ENCODE measurements around the gene UMPS. TPM values are rescaled to one million over a fixed set of nuclear protein-coding genes. Genes with fewer than 3 reads are reported as not detected.

The UMPS gene
- 10 to 100 TPM; 11.6 to 33.5 (median 29.2) TPM for total RNA-seq

DNA sequence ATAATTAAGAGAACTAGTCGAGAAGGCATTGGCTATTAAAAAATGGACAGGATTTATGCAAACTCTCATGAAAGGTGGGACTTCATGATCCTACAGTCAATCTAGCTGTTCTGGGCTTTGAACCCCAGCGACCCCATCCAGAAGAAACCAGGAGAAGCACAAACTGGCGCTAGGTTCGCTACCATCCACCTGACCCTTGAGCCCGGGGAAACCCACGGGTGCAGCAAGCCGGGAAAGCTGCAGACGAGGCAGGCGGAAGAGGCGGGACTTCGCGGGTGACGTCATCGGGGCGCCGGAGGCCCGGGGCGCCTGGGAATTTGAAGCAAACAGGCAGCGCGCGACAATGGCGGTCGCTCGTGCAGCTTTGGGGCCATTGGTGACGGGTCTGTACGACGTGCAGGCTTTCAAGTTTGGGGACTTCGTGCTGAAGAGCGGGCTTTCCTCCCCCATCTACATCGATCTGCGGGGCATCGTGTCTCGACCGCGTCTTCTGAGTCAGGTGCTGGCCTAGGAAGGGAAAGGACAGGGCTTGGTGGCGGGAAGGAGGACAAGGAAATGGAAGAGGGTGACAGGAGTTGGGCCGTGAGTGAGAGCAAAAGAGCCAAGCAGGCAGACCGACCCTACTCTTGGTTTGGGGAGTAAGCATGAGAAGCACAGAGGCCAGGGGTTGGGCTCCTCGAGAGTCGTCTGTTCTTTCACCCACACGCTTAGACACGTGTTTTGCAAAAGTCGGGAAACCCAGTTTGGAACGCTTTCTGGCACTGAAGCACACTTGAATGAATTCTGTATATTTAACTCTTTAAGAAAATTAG lies at the start of gene UMPS:
Gene UMPS, plus strand, starts transcription at position 324 of the 812 bp plus-strand sequence. Its CDS starts 20 bp downstream, at position 344.
- Histone ChIP-seq H3K27ac (peak within 1 kb of the TSS; percentile 82 to 85 (median 83)), H3K4me3 (peak within 1 kb of the TSS; percentile 65 to 83 (median 76)), H3K27me3 (peaks cover 0 to 38% (median 0%) of the 10 kb centered on the region in 4 donors), H3K4me1 (peaks cover 10 to 37% (median 20%) of the 10 kb centered on the region in 3 donors), H3K9me3 (no peaks in the 10 kb centered on the region), H3K36me3 (peaks cover 0 to 8% (median 0%) of the 10 kb centered on the region in 3 donors)
- DNase-seq, result peak; percentile 19
- WGBS, 2 donors, result 1 to 2% methylated on average over 24 to 43 of the region's 44 CpGs
- TF ChIP-seq, protein P1, sequence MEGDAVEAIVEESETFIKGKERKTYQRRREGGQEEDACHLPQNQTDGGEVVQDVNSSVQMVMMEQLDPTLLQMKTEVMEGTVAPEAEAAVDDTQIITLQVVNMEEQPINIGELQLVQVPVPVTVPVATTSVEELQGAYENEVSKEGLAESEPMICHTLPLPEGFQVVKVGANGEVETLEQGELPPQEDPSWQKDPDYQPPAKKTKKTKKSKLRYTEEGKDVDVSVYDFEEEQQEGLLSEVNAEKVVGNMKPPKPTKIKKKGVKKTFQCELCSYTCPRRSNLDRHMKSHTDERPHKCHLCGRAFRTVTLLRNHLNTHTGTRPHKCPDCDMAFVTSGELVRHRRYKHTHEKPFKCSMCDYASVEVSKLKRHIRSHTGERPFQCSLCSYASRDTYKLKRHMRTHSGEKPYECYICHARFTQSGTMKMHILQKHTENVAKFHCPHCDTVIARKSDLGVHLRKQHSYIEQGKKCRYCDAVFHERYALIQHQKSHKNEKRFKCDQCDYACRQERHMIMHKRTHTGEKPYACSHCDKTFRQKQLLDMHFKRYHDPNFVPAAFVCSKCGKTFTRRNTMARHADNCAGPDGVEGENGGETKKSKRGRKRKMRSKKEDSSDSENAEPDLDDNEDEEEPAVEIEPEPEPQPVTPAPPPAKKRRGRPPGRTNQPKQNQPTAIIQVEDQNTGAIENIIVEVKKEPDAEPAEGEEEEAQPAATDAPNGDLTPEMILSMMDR (IDR thresholded peaks at IDR 0.05), result peak in 1 of 6 experiments; percentile 21
- peak in 3 of 4 donors; percentile 42 to 71 (median 46) for TF ChIP-seq POLR2A (IDR thresholded peaks at IDR 0.05)
- intact Hi-C loops (cut with DNase I), result no loop called here

DNA sequence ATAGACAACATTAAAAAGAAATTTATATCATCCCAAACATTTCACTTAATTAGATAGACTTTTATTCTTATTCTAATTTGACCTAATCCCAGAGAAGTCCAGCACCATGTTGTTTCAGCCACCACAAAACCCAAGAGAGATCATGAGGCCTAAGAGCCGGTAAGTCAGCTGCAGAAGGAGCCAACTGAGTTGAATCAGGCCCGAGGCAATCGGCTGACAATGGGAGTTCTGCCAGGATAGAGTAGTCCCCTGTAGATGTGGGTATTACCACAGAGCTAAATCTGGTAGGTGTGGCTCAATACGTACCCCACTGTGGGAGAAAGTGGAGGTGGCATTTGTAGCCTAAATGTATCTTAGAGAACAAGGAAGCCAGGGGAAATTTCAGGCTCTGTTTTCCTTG lies 49.7 kb upstream of the UMPS start:
- intact Hi-C loops (cut with DNase I), result no loop called here
- no peak overlapping the region for H3K27ac ChIP-seq
- H3K9me3 ChIP-seq, result no peaks in the 10 kb centered on the region
- no peak for TF ChIP-seq POLR2A (IDR thresholded peaks at IDR 0.05)
- TF ChIP-seq, protein P1 (IDR thresholded peaks at IDR 0.05), result no peak
- H3K36me3 ChIP-seq, result peaks cover 0 to 41% (median 0%) of the 10 kb centered on the region in 3 donors
- peaks cover 7 to 12% (median 7%) of the 10 kb centered on the region in 3 donors for H3K4me1 ChIP-seq
- H3K27me3 ChIP-seq, result no peaks in the 10 kb centered on the region
- H3K4me3 ChIP-seq, result no peak overlapping the region
- WGBS, 2 donors, result 59 to 80% methylated on average over 1 to 4 of the region's 4 CpGs
- DNase-seq, result no peak

DNA sequence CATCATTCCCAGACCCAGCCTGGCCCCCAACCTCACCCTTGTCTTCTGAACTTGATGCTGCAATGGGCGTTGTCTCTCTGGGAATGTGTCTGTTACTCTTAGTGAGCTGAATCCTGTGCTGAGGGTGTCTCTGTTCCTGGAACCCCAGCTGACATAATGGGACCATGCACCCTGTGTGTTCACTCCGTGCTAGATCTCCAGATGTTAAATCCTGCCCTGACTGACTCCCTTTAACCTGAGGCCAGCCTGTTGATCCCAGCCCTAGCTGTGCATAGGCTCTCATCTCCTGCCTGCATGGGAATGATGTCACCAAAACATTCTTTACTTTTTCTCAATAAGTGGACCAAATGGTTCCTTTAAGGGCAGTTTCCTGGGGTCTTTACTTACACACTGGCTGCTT lies 48.0 kb upstream of the UMPS start:
- Histone ChIP-seq H3K9me3 (no peaks in the 10 kb centered on the region), H3K27me3 (no peaks in the 10 kb centered on the region), H3K4me3 (no peak overlapping the region), H3K27ac (no peak overlapping the region), H3K36me3 (peaks cover 0 to 23% (median 0%) of the 10 kb centered on the region in 3 donors), H3K4me1 (peaks cover 7 to 21% (median 7%) of the 10 kb centered on the region in 3 donors)
- DNase-seq, result no peak
- 73 to 87% methylated on average over 2 of the region's 2 CpGs for WGBS, 2 donors
- intact Hi-C loops (cut with DNase I), result no loop called here
- TF ChIP-seq, protein P1 (IDR thresholded peaks at IDR 0.05), result no peak

DNA sequence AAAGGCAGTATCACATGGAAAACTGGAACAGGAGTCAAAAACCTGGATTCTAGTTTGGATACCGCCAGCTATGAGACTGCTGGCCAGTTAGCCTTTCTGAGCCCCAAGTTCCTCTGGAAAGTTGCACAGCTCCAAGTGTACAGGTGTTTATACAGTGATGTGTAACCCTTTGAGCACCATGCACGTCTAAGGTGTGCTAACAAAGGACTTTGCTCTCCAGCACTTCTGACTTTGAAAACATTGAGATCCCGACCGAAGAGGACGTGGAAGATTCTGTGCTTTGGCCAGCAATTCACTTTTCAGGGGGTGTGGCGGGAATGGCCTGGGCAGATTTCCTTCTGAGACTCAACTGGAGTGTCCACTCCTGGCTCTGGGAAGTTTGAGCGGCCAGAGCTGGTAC lies 45.8 kb upstream of the UMPS start:
- TF ChIP-seq, protein P1 (IDR thresholded peaks at IDR 0.05), result no peak
- TF ChIP-seq POLR2A (IDR thresholded peaks at IDR 0.05), result no peak
- Histone ChIP-seq H3K9me3 (no peaks in the 10 kb centered on the region), H3K4me3 (no peak overlapping the region), H3K4me1 (peaks cover 7 to 25% (median 7%) of the 10 kb centered on the region in 3 donors), H3K27ac (peak overlapping the region in 2 of 4 donors; percentile 64 to 84), H3K27me3 (no peaks in the 10 kb centered on the region), H3K36me3 (peaks cover 0 to 8% (median 0%) of the 10 kb centered on the region in 3 donors)
- intact Hi-C loops (cut with DNase I), result no loop called here
- no peak for DNase-seq
- WGBS, 2 donors, result 86 to 92% methylated on average over 6 to 7 of the region's 7 CpGs

DNA sequence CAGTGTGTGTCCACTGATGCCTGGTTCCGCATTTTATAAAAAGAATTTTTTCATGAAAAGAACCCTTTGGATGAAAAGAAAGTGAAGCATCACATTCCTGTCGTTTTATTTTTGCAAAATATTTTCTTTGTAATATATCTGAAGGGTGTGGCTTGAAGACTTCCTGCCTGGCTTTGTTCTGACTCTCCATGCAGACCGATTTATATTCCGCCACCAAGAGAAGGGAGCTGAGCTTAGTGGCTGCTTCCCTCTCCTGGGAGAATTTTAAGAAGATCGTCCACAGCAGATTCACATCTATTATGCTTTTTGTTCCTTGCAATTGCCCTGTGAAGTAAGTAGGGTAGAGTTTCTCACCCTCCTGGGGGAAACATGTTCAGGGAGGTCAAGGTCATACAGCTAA lies 45.2 kb upstream of the UMPS start:
- intact Hi-C loops (cut with DNase I), result no loop called here

More for the DNA sequence above, 45.2 kb upstream of the UMPS start:
- DNase-seq, result no peak
- Histone ChIP-seq H3K4me3 (no peak overlapping the region), H3K36me3 (peaks cover 0 to 2% (median 0%) of the 10 kb centered on the region in 3 donors), H3K27me3 (no peaks in the 10 kb centered on the region), H3K27ac (peak overlapping the region; percentile 56 to 84 (median 64)), H3K9me3 (no peaks in the 10 kb centered on the region), H3K4me1 (peaks cover 7 to 25% (median 7%) of the 10 kb centered on the region in 3 donors)
- WGBS, 2 donors, result 60 to 63% methylated on average over 5 of the region's 5 CpGs
- no peak for TF ChIP-seq POLR2A (IDR thresholded peaks at IDR 0.05)
- TF ChIP-seq, protein P1 (IDR thresholded peaks at IDR 0.05), result no peak

Data from esophagus squamous epithelium (tissue), 5 donors.